ENCODE measurements around the gene CACNA1G.

Gene CACNA1G

DNA sequence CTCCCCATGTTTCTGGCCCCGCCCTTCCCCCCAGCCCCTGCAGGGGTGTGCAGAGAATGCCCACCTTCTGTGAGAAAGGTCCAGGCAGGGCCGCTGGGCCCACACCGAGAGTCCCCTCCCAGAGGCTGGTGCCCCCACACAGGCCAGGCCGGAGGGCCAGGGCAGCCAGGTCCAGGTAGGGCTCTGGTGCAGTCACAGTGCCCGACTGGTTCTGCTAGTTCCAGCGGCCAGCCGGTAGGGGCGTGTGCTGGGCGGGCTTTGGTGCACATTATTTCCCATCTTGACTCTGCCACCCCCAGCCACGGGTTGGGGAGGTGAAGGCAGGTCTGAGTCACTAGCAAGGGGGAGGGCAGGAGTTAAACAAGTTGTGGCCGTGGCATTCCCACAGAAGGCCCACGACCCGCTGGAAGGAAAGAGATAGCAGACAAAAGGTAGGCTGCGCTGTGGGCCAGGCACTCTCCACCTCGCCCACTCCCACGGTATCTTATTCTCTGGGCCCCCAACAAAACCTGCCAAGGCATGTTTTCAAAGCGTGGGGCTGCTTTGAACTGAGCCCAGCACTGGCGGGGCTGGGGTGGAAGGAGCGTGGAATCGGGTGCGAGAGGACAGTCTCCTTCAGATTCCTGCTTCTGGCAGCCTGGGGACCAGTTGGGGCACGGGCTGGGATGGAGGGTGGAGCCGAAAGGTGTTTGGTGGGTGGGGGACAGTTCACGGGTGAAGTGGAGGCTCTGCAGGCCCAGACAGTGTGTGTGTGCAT lies 26.1 kb upstream of the CACNA1G start:
- DNase-seq: peak; percentile 61

- no peak for DNase-seq
Measured at GRCh38 chr17:50534979-50535326, 25.6 kb upstream of the CACNA1G start.

- no peak for DNase-seq
Measured at GRCh38 chr17:50535407-50535806, 25.1 kb upstream of the CACNA1G start.

- no peak for DNase-seq
Measured at GRCh38 chr17:50536683-50537646, 23.6 kb upstream of the CACNA1G start.

DNA sequence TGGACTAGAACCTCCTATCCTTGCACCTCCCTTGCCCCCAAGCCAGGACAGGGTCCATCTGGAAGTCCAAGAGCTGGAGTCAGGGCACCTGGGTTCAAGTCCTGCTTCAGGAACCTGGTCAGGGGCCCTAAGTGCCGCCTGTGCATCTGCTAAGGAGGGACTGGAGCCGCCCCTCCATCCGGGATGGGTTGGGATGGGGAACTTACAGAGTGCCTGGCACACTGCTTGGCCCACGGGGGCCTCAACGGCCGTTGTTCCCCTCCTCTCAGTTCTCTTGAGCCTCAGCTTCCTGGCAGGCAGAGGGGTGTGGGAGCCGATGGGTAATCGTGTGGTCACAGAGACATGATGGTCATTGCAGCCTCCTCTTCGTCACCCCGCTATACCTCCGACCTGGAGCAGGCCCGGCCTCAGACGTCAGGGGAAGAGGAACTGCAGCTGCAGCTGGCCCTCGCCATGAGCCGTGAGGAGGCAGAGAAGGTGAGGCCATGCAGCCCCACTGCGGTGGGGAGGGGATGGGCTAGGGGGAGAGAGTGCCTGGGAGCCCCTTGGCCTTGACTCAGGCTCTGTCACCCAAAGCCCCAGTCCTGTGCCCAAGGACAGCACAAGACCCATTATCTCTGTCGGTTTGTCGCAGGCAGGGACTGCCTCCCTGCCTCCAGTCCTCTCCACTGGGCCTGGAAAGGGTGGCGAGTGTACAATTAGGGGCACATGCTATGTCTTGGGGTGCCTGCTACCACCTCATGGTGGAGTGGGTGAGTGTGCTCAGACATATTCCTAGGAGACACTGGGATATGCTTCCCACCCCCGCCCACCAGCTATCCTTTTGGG lies 22.6 kb upstream of the CACNA1G start:
- no peak for DNase-seq

- no peak for DNase-seq
Measured at GRCh38 chr17:50538549-50539410, 21.7 kb upstream of the CACNA1G start.

- no peak for DNase-seq
Measured at GRCh38 chr17:50539762-50540559, 20.6 kb upstream of the CACNA1G start.

DNA sequence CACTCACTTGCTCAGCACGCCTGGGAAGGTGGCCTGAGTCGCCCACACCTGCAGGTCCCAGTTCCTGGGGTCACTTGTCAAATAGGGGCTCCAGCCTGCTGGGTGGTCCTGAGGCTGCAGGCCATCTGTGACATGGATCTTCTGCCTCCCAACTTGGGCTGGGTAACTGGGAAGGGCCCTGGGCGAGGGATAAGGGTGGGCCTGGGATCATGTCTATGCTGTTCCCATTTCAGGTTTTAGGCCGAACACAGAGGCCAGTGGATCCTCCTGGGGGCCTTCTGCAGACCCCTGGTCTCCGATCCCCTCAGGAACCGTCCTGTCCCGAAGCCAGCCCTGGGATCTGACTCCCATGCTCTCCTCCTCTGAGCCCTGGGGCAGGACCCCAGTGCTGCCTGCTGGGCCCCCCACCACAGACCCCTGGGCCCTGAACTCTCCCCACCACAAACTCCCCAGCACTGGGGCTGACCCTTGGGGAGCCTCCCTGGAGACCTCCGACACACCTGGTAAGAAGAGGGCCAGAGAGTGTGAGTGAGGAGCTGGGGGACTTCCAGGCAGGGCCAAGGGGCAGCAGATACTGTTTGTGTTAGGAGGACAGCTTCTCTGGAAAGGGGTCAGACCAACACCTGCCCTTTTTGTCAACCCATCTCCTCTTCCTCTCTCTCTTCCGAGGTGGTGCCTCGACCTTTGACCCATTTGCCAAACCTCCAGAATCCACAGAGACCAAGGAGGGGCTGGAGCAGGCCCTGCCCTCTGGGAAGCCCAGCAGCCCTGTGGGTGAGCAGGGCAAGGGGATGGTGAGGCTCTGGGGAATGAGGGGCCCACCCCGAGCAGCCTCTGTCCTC lies 19.7 kb upstream of the CACNA1G start:
- DNase-seq: no peak

DNA sequence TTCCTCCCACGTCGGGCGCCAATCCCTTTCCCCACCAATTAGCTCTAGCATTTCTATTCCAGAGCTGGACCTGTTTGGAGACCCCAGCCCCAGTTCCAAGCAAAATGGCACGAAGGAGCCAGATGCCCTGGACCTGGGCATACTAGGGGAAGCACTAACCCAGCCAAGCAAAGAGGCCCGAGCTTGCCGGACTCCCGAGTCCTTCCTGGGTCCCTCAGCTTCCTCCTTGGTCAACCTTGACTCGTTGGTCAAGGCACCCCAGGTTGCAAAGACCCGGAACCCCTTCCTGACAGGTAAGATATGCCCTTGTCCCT lies 19.2 kb upstream of the CACNA1G start:
- DNase-seq: no peak

DNA sequence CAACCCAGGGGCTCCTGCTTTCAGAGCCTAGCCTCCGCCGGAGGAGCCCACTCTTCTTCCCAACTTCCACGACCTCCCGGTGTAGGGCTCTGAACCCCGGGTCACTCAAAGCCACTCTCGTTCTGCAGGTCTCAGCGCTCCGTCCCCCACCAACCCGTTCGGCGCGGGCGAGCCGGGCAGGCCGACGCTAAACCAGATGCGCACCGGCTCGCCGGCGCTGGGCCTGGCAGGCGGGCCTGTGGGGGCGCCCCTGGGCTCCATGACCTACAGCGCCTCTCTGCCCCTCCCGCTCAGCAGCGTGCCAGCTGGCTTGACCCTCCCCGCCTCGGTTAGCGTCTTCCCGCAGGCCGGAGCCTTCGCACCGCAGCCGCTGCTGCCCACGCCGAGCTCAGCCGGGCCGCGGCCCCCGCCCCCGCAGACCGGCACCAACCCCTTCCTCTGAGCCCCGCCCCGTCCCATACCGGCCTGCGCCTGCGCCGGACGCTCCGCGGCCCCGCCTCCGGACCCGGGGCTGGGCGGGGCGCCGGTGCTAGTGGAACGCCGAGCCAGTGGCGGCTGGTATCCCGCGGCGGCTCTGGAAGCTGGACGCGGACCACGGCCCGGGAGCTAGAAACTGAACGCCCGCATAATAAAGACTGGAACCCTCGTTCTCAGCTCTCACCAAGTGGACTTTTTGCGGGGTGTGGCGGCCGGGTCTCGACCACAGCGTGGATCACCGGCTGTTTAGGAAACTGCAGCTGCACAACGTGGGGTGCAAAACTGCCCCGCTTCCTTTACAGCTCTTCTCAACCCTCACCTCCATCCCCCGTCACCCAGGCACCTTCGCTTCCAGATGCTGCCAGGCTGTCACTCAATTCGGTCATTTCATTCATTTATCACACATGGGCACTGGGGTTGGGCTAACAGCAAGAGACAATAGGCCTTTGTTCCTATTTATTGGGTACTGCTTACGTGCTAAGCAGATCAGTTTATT lies 18.5 kb upstream of the CACNA1G start:
- peak; percentile 89 for DNase-seq

DNA sequence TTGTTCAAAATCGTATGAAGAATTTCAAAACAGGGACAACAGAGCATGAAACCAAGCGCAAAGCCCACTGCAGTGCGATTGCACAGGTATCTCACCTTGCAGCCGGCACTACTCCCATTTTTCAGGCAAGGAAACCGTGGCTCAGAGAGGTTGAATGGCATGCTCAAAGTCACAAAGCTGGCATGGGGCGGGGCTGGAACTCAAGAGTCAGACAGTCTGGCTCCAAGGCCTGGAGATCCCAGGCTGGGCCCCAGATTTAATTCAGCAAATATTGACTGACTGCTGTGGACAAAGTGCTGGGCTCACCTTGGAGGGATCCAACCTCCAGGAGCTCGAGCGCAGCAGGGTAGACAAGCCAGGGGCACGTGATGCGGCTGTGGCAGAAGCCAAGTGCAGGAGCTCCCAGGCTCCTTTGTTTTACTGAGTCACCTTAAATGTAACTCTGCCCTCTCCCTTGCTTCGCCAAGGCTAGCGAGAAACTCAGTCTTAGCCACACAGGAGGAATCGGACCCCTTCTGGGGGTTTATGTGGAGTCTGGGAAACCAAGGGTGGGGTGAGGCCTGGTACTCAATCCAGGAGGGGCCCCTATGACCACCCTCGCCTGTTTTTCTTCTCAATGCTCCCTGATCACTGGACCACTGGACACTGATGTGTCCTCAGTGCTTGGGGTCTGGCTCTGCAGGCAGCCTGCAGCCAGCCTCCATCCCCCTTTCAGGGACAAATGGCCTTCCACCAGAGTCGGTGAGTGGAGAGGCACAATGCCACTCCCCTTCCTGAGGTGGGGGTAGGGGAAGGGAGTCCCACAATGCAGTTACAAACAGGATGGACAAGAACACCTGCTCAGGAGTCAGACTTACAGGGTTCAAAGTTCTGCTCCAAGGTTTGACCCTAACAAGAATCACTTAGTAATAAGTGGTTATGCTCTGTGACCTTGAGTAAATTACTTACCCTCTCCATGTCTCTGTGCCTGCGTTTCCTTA lies 17.4 kb upstream of the CACNA1G start:
- no peak for DNase-seq

- no peak for DNase-seq
Measured at GRCh38 chr17:50544516-50544915, 16.0 kb upstream of the CACNA1G start.

GRCh38 chr17:50545311-50545710 lies 15.2 kb upstream of the CACNA1G start:
- no peak for DNase-seq

DNA sequence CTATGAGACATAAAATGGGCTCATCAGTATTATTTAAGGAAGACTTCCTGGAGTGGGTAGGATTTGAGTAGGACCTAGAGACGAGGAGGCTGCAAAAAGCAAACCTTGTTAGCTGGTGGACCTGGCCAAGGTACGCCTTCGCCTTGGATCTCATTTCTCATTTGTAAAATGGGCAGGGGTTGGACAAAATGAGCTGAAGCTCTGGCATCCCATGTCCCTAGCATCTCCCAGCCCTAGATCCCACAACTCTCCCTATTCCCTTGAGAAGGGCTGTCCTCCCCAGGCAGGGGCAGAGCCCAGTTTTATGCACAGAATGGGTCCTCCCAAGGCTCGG lies 13.8 kb upstream of the CACNA1G start:
- DNase-seq: no peak

- DNase-seq: peak; percentile 91
Measured at GRCh38 chr17:50547035-50547735, 13.3 kb upstream of the CACNA1G start, which contains the start of gene SPATA20. TSS of gene SPATA20 (plus strand) at chr17:50547174. CDS start at chr17:50547209, 35 bp downstream.

DNA sequence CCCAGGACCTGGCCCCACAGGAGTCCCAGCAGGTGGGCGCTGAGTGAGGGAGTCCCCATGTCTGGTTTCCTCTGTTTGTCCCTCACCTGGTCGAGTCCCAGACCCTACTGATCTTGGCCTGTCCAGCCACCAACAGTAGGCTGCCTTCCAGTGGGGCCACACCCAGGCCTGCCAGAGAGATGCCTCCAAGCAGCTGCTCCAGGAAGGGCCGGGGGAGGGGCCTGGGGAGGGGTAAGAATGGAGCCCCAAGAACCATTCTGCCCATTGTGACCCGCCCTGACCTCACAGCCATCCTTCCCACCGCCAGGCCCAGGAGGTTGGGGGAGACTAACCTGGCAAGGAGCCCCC lies 12.8 kb upstream of the CACNA1G start:
- DNase-seq: no peak

DNA sequence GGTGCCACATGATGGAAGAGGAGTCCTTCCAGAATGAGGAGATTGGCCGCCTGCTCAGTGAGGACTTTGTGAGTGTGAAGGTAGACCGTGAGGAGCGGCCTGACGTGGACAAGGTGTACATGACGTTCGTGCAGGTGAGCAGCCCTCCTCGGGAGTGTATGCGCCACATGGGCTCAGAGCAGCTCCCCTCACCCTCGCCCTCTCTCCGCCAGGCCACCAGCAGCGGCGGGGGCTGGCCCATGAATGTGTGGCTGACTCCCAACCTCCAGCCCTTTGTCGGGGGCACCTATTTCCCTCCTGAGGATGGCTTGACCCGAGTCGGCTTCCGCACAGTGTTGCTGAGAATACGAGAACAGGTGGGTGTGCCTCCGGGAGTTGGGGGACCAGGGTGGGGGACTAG lies 11.7 kb upstream of the CACNA1G start:
- no peak for DNase-seq
